ENCODE data around the gene UGT2A2. TPM values are rescaled to one million over a fixed set of nuclear protein-coding genes. Genes with fewer than 3 reads are reported as not detected.
"Not testable (repeated sequence)": the region's sequence is repeated elsewhere in the genome, so short reads cannot be mapped to it uniquely, and the experiment has no call there.

Gene UGT2A2
- total RNA-seq: not detected in 2 replicates

DNA sequence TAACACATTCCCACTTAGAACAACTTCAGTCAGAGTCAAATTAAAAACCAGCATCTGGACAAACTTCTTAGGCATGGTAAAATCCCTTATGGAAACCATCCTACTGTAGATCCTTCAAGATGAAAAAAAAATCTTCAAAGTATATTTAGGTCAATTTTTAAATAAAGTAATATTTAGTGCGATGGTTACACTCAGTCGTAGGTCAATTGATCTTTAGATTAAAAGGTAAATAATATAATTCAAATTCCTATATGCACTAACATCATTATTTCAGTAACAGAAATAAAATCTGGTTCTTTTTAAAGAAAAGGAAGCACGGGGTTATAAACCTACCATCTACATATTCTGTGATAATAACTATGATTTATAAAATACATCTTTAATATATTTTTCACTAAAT, at the start of gene UGT2A2:
Gene UGT2A2, minus strand, starts transcription at position 101 of the 400 bp plus-strand sequence. Its CDS starts 2 bp downstream, at position 99.
- Histone ChIP-seq H3K4me3 (ENCODE audit: low read depth, low read length) (no peak within 1 kb of the TSS), H3K27me3 (ENCODE audit: control insufficient read depth, insufficient read depth, low read length) (no peaks in the 10 kb centered on the region), H3K36me3 (ENCODE audit: control insufficient read depth, insufficient read depth, low read length) (no peaks in the 10 kb centered on the region)
- no peak for DNase-seq (ENCODE audit: low read depth)
- FAIRE-seq: no peak
- TF ChIP-seq, protein P1, sequence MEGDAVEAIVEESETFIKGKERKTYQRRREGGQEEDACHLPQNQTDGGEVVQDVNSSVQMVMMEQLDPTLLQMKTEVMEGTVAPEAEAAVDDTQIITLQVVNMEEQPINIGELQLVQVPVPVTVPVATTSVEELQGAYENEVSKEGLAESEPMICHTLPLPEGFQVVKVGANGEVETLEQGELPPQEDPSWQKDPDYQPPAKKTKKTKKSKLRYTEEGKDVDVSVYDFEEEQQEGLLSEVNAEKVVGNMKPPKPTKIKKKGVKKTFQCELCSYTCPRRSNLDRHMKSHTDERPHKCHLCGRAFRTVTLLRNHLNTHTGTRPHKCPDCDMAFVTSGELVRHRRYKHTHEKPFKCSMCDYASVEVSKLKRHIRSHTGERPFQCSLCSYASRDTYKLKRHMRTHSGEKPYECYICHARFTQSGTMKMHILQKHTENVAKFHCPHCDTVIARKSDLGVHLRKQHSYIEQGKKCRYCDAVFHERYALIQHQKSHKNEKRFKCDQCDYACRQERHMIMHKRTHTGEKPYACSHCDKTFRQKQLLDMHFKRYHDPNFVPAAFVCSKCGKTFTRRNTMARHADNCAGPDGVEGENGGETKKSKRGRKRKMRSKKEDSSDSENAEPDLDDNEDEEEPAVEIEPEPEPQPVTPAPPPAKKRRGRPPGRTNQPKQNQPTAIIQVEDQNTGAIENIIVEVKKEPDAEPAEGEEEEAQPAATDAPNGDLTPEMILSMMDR (IDR thresholded peaks at IDR 0.05; ENCODE audit: insufficient read depth, low read length, severe bottlenecking): no peak

DNA sequence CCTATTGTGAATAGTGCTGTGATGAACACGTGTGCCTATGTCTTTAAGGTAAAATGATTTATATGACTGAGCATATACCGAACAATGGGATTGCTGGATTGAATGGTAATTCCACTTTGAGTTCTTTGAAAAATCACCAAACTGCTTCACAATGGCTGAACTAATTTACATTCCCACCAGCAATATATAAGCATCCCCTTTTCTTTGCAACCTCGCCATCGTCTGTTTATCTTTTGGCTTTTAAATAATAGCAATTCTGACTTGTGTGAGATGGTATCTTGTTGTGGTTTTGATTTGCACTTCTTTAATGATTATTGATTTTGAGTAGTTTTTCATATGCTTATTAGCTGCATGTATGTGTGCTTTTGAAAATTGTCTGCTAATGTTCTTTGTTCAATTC, 45.4 kb upstream of the UGT2A2 start:
- FAIRE-seq (no peak), DNase-seq (ENCODE audit: low read depth) (no peak)
- TF ChIP-seq, protein P1 (IDR thresholded peaks at IDR 0.05; ENCODE audit: insufficient read depth, low read length, severe bottlenecking): no peak

GRCh38 chr4:69668680-69669079, 29.2 kb upstream of the UGT2A2 start:
- DNase-seq (ENCODE audit: low read depth): no peak
- no peak overlapping the region for H3K4me3 ChIP-seq (ENCODE audit: low read depth, low read length)
- TF ChIP-seq, protein P1 (IDR thresholded peaks at IDR 0.05; ENCODE audit: insufficient read depth, low read length, severe bottlenecking): no peak
- H3K27me3 ChIP-seq (ENCODE audit: control insufficient read depth, insufficient read depth, low read length): no peaks in the 10 kb centered on the region
- H3K36me3 ChIP-seq (ENCODE audit: control insufficient read depth, insufficient read depth, low read length): no peaks in the 10 kb centered on the region
- no peak for FAIRE-seq

More for the DNA sequence above, 45.4 kb upstream of the UGT2A2 start:
- Histone ChIP-seq H3K36me3 (ENCODE audit: control insufficient read depth, insufficient read depth, low read length) (no peaks in the 10 kb centered on the region), H3K4me3 (ENCODE audit: low read depth, low read length) (no peak overlapping the region), H3K27me3 (ENCODE audit: control insufficient read depth, insufficient read depth, low read length) (no peaks in the 10 kb centered on the region)

DNA sequence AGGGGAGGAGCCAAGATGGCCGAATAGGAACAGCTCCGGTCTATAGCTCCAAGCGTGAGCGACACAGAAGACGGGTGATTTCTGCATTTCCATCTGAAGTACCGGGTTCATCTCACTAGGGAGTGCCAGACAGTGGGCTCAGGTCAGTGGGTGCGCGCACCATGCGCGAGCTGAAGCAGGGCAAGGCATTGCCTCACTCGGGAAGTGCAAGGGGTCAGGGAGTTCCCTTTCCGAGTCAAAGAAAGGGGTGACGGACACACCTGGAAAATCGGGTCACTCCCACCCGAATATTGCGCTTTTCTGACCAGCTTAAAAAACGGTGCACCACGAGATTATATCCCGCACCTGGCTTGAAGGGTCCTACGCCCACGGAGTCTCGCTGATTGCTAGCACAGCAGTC, 24.6 kb upstream of the UGT2A2 start:
- not testable (repeated sequence) for H3K4me3 ChIP-seq (ENCODE audit: low read depth, low read length); DNase-seq (ENCODE audit: low read depth); FAIRE-seq; H3K36me3 ChIP-seq (ENCODE audit: control insufficient read depth, insufficient read depth, low read length); H3K27me3 ChIP-seq (ENCODE audit: control insufficient read depth, insufficient read depth, low read length)

GRCh38 chr4:69661130-69661803, 21.8 kb upstream of the UGT2A2 start:
- H3K27me3 ChIP-seq (ENCODE audit: control insufficient read depth, insufficient read depth, low read length); H3K36me3 ChIP-seq (ENCODE audit: control insufficient read depth, insufficient read depth, low read length); FAIRE-seq; H3K4me3 ChIP-seq (ENCODE audit: low read depth, low read length): not testable (repeated sequence)
- peak; percentile 13 for DNase-seq (ENCODE audit: low read depth)

DNA sequence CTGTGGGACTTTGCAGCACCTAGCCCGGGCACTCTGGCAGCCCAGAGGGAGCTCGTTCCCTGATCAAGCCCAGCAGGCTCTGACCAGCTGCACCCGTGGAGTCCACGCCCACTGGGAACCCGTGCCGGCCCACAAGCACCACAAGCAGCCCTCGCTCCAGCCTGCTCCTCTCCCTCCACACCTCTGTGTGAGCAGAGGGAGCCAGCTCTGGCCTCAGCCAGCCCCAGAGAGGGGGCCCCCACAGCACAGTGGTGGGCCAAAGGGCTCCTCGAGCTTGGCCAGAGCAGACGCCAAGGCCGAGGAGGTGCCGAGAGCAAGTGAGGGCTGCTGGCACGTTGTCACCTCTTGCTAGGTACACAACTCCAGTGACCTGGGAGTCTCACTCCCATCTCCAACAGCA, 18.7 kb upstream of the UGT2A2 start:
- no peak overlapping the region for H3K4me3 ChIP-seq (ENCODE audit: low read depth, low read length)
- H3K36me3 ChIP-seq (ENCODE audit: control insufficient read depth, insufficient read depth, low read length): no peaks in the 10 kb centered on the region
- H3K27me3 ChIP-seq (ENCODE audit: control insufficient read depth, insufficient read depth, low read length): no peaks in the 10 kb centered on the region
- DNase-seq (ENCODE audit: low read depth) (no peak), FAIRE-seq (no peak)
- TF ChIP-seq, protein P1 (IDR thresholded peaks at IDR 0.05; ENCODE audit: insufficient read depth, low read length, severe bottlenecking): no peak

DNA sequence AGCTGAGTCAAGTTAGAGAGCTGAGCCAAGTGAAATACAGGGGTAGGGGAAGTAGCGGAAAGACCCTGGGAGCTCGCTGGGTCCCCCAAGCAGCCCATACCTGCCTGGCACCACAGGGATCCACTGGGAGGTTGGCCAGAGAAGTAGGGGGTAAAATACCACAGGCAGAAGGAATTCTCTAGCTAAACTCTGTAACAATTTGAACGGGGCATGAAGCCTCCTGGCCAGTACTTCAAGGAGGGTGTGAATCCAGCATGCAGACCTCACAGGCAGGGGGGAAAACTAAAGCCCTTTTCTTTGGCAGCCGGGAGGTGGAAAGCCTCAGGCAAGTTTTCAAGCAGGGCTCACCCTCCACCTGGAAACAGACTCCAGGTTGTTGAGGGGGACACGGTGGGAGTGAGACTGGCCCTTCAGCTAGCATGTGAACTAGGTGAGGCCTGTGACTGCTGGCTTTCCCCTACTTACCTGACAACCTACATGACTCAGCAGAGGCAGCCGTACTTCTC, 17.3 kb upstream of the UGT2A2 start:
- Histone ChIP-seq H3K27me3 (ENCODE audit: control insufficient read depth, insufficient read depth, low read length) (no peaks in the 10 kb centered on the region), H3K36me3 (ENCODE audit: control insufficient read depth, insufficient read depth, low read length) (no peaks in the 10 kb centered on the region), H3K4me3 (ENCODE audit: low read depth, low read length) (no peak overlapping the region)
- FAIRE-seq (no peak), DNase-seq (ENCODE audit: low read depth) (no peak)
- TF ChIP-seq, protein P1 (IDR thresholded peaks at IDR 0.05; ENCODE audit: insufficient read depth, low read length, severe bottlenecking): no peak
